Lung (tissue), 12 donors: ENCODE results near the gene PRKD1. TPM values are rescaled to one million over a fixed set of nuclear protein-coding genes. Genes with fewer than 3 reads are reported as not detected.

Experiments
- ATAC-seq: fragments of 200-7000 bp; cut with Tn5 transposase; one replicate; pipeline ENCODE4 v1.9.1; 2020; ENCODE audit warnings: moderate number of reproducible peaks; ENCODE audit not compliant: insufficient read depth, low FRiP score
- DNase-seq, 3 donors: peaks; one replicate each; pipeline ENCODE4 v3.0.0-alpha.2; 2013 to 2017
- H3K27ac ChIP-seq, 2 donors: one replicate each; pipeline ENCODE4 v1.5.1; 2013; ENCODE audit warnings: mild to moderate bottlenecking in 2 of 2, moderate library complexity in 2 of 2, control low read depth in 1 of 2, inconsistent platforms in 1 of 2, low read depth in 1 of 2, low read length in 1 of 2
- H3K27me3 ChIP-seq, 3 donors: one replicate each; pipeline ENCODE4 v1.5.1; 2013; ENCODE audit warnings: low read length in 2 of 3; ENCODE audit not compliant: control insufficient read depth in 3 of 3, insufficient read depth in 3 of 3
- H3K36me3 ChIP-seq, 4 donors: one replicate each; pipeline ENCODE4 v1.5.1; 2013; ENCODE audit warnings: low read length in 4 of 4, mild to moderate bottlenecking in 1 of 4, moderate library complexity in 1 of 4; ENCODE audit not compliant: control insufficient read depth in 4 of 4, insufficient read depth in 4 of 4
- H3K4me1 ChIP-seq, 5 donors: one replicate each; pipeline ENCODE4 v1.5.1; 2013; ENCODE audit warnings: low read length in 5 of 5, mild to moderate bottlenecking in 2 of 5, moderate library complexity in 1 of 5; ENCODE audit not compliant: control insufficient read depth in 5 of 5, insufficient read depth in 5 of 5
- H3K4me3 ChIP-seq: one replicate; pipeline ENCODE4 v1.5.1; 2013; ENCODE audit warnings: mild to moderate bottlenecking, control low read depth, moderate library complexity
- H3K9ac ChIP-seq, 2 donors: one replicate each; pipeline ENCODE4 v1.5.1; 2013; ENCODE audit warnings: low read length in 2 of 2, control low read depth in 1 of 2; ENCODE audit not compliant: insufficient read depth in 1 of 2
- H3K9me3 ChIP-seq, 4 donors: one replicate each; pipeline ENCODE4 v1.5.1; 2013; ENCODE audit warnings: low read length in 3 of 4, mild to moderate bottlenecking in 1 of 4, moderate library complexity in 1 of 4; ENCODE audit not compliant: control insufficient read depth in 4 of 4, insufficient read depth in 3 of 4
- CTCF ChIP-seq: IDR thresholded peaks from 2 replicates; pipeline ENCODE4 v1.5.1; 2012; ENCODE audit warnings: mild to moderate bottlenecking; ENCODE audit errors: control extremely low read depth, extremely low read depth
- WGBS, 2 donors: extraction: QIAGEN DNeasy Blood & Tissue Kit; methylation state at CpG; one replicate each; pipeline ENCODE4 v1.1.7; 2013; 5-methylcytosine and 5-hydroxymethylcytosine counted together
- polyA plus RNA-seq, 2 donors: library from polyadenylated mRNA; stranded (reverse); fragments of 200-250 nt; gene quantifications; one replicate each; pipeline ENCODE4 v1.2.1, GENCODE V29; 2013
- total RNA-seq, 2 donors: library from RNA; depleted of rRNA in 1 of 2; stranded (reverse); fragments of >200 nt in 1 of 2; gene quantifications; one replicate each; pipeline ENCODE4 v1.2.1, GENCODE V29; 2014 to 2021
- donor health status: control.
- donor health status: control.
- donor health status: Bipolar disorder and iron deficiency.
- donor health status: healthy.
- donor health status: DM: yes; HTN: yes; CAD: no.

Gene PRKD1
- total and polyA plus RNA-seq, 4 donors = 4.0 to 20.9 (median 11.2) TPM

- DNase-seq = no peak
- Histone ChIP-seq H3K9me3 (no peaks in the 10 kb centered on the region), H3K4me3 (no peak overlapping the region), H3K4me1 (peaks cover 0 to 4% (median 0%) of the 10 kb centered on the region in 5 donors), H3K9ac (no peak overlapping the region), H3K27ac (no peak overlapping the region), H3K27me3 (no peaks in the 10 kb centered on the region), H3K36me3 (no peaks in the 10 kb centered on the region)
- ATAC-seq = no peak
- WGBS, 2 donors = 61 to 69% methylated on average over 3 of the region's 3 CpGs
- no peak for TF ChIP-seq CTCF
Measured at GRCh38 chr14:29752221-29752923, 175.3 kb downstream of the PRKD1 start.

- H3K4me3 ChIP-seq = no peak overlapping the region
- DNase-seq (no peak), ATAC-seq (no peak)
- H3K36me3 ChIP-seq = no peaks in the 10 kb centered on the region
- no peaks in the 10 kb centered on the region for H3K27me3 ChIP-seq
- H3K4me1 ChIP-seq = peaks cover 0 to 9% (median 0%) of the 10 kb centered on the region in 5 donors
- H3K9ac ChIP-seq = no peak overlapping the region
- H3K9me3 ChIP-seq = no peaks in the 10 kb centered on the region
- no peak overlapping the region for H3K27ac ChIP-seq
- WGBS, 2 donors = 63 to 76% methylated on average over 2 of the region's 2 CpGs
- no peak for TF ChIP-seq CTCF
Measured at GRCh38 chr14:29749829-29750228, 177.8 kb downstream of the PRKD1 start.

- no peak overlapping the region for H3K4me3 ChIP-seq
- H3K4me1 ChIP-seq = peaks cover 0 to 9% (median 0%) of the 10 kb centered on the region in 5 donors
- ATAC-seq (no peak), DNase-seq (no peak)
- H3K9ac ChIP-seq = no peak overlapping the region
- 64 to 70% methylated on average over 3 of the region's 3 CpGs for WGBS, 2 donors
- no peak for TF ChIP-seq CTCF
- no peak overlapping the region for H3K27ac ChIP-seq
- no peaks in the 10 kb centered on the region for H3K9me3 ChIP-seq
- no peaks in the 10 kb centered on the region for H3K27me3 ChIP-seq
- no peaks in the 10 kb centered on the region for H3K36me3 ChIP-seq
Measured at GRCh38 chr14:29749327-29749726, 178.3 kb downstream of the PRKD1 start.

- DNase-seq (no peak), ATAC-seq (no peak)
- H3K36me3 ChIP-seq = no peaks in the 10 kb centered on the region
- no peak overlapping the region for H3K9ac ChIP-seq
- no peaks in the 10 kb centered on the region for H3K27me3 ChIP-seq
- no peaks in the 10 kb centered on the region for H3K9me3 ChIP-seq
- no peak overlapping the region for H3K4me3 ChIP-seq
- 13 to 20% methylated on average over 3 of the region's 3 CpGs for WGBS, 2 donors
- H3K4me1 ChIP-seq = peaks cover 0 to 13% (median 0%) of the 10 kb centered on the region in 5 donors
- TF ChIP-seq CTCF = no peak
- H3K27ac ChIP-seq = no peak overlapping the region
Measured at GRCh38 chr14:29745863-29746262, 181.8 kb downstream of the PRKD1 start.
